SKM-1 treated with dmso at 0.1 percent for 144 hours (cell line): ENCODE data around the gene NAA10.
"Not testable (repeated sequence)": the region's sequence is repeated elsewhere in the genome, so short reads cannot be mapped to it uniquely, and the experiment has no call there.

Experiments
- DNase-seq: peaks from one replicate; lab custom pipeline; 2025; ENCODE audit not compliant: unreplicated experiment; lab: John Stamatoyannopoulos, UW

The NAA10 gene

GRCh38 chrX:153934762-153935325, at the start of gene NAA10:
Gene NAA10 (minus strand): TSS chrX:153935037. CDS start chrX:153934904, 133 bp downstream.
- DNase-seq, result peak; percentile 44

- no peak for DNase-seq
Observed at GRCh38 chrX:153983321-153983801, 48.5 kb upstream of the NAA10 start.

GRCh38 chrX:153981771-153982533, 47.1 kb upstream of the NAA10 start:
- no peak for DNase-seq

- DNase-seq, result no peak
Observed at GRCh38 chrX:153981231-153981630, 46.4 kb upstream of the NAA10 start.

GRCh38 chrX:153980394-153980793, 45.6 kb upstream of the NAA10 start:
- not testable (repeated sequence) for DNase-seq

- no peak for DNase-seq
Observed at GRCh38 chrX:153974726-153975286, 40.0 kb upstream of the NAA10 start.

GRCh38 chrX:153974003-153974725, 39.3 kb upstream of the NAA10 start:
- DNase-seq, result no peak

- DNase-seq, result no peak
Observed at GRCh38 chrX:153973127-153974002, 38.5 kb upstream of the NAA10 start.

- peak; percentile 73 for DNase-seq
Observed at GRCh38 chrX:153972368-153973126, 37.7 kb upstream of the NAA10 start, which contains the start of gene TMEM187. Gene TMEM187 (plus strand): TSS chrX:153972754. CDS start chrX:153982063, 9,309 bp downstream.

- peak; percentile 51 for DNase-seq
Observed at GRCh38 chrX:153971450-153972367, 36.9 kb upstream of the NAA10 start, which contains the start of gene HCFC1. Gene HCFC1 (minus strand): TSS chrX:153971818. CDS start chrX:153970840, 978 bp downstream.

GRCh38 chrX:153971124-153971449, 36.2 kb upstream of the NAA10 start:
- DNase-seq, result peak; percentile 54

GRCh38 chrX:153970357-153971123, 35.7 kb upstream of the NAA10 start:
- no peak for DNase-seq

GRCh38 chrX:153969904-153970356, 35.1 kb upstream of the NAA10 start:
- DNase-seq, result no peak

- no peak for DNase-seq
Observed at GRCh38 chrX:153969125-153969903, 34.5 kb upstream of the NAA10 start.

GRCh38 chrX:153968754-153969124, 33.9 kb upstream of the NAA10 start:
- DNase-seq, result no peak

- no peak for DNase-seq
Observed at GRCh38 chrX:153968255-153968654, 33.4 kb upstream of the NAA10 start.
